Duodenal mucosa (tissue), 2 donors: ENCODE data around the gene SKI.

Experiments used
- H3K27ac ChIP-seq: one replicate; pipeline ENCODE4 v1.7.0; 2013; ENCODE audit warnings: low read depth, low read length
- H3K27me3 ChIP-seq, 2 donors: one replicate each; pipeline ENCODE4 v1.7.0; 2013; ENCODE audit warnings: low read length in 2 of 2, control low read depth in 1 of 2; ENCODE audit not compliant: insufficient read depth in 2 of 2, control insufficient read depth in 1 of 2
- H3K36me3 ChIP-seq, 2 donors: one replicate each; pipeline ENCODE4 v1.7.0; 2013; ENCODE audit warnings: low read length in 2 of 2, control low read depth in 1 of 2; ENCODE audit not compliant: insufficient read depth in 2 of 2, control insufficient read depth in 1 of 2
- H3K4me1 ChIP-seq, 2 donors: one replicate each; pipeline ENCODE4 v1.7.0; 2013; ENCODE audit warnings: low read length in 2 of 2, control low read depth in 1 of 2; ENCODE audit not compliant: insufficient read depth in 2 of 2, control insufficient read depth in 1 of 2
- H3K4me3 ChIP-seq, 2 donors: one replicate each; pipeline ENCODE4 v1.7.0; 2013; ENCODE audit warnings: low read length in 2 of 2, low read depth in 1 of 2
- H3K9ac ChIP-seq, 2 donors: one replicate each; pipeline ENCODE4 v1.7.0; 2013; ENCODE audit warnings: low read length in 2 of 2, low read depth in 1 of 2
- H3K9me3 ChIP-seq, 2 donors: one replicate each; pipeline ENCODE4 v1.7.0; 2013; ENCODE audit warnings: low read length in 2 of 2, control low read depth in 1 of 2; ENCODE audit not compliant: control insufficient read depth in 1 of 2

Gene SKI

GRCh38 chr1:2185880-2186855 is 42.0 kb upstream of the SKI start:
- Histone ChIP-seq H3K4me3 (no peak overlapping the region), H3K27me3 (no peaks in the 10 kb centered on the region), H3K4me1 (peaks cover 7 to 18% of the 10 kb centered on the region in 2 donors), H3K9ac (no peak overlapping the region), H3K9me3 (no peaks in the 10 kb centered on the region), H3K36me3 (peaks cover 8 to 25% of the 10 kb centered on the region in 2 donors), H3K27ac (no peak overlapping the region)

GRCh38 chr1:2186901-2187300 is 41.2 kb upstream of the SKI start:
- peaks cover 7 to 18% of the 10 kb centered on the region in 2 donors for H3K4me1 ChIP-seq
- no peak overlapping the region for H3K27ac ChIP-seq
- peaks cover 4 to 22% of the 10 kb centered on the region in 2 donors for H3K36me3 ChIP-seq
- no peak overlapping the region for H3K4me3 ChIP-seq
- H3K27me3 ChIP-seq, result no peaks in the 10 kb centered on the region
- H3K9me3 ChIP-seq, result no peaks in the 10 kb centered on the region
- H3K9ac ChIP-seq, result no peak overlapping the region

- Histone ChIP-seq H3K4me1 (peaks cover 7 to 18% of the 10 kb centered on the region in 2 donors), H3K36me3 (peaks cover 3 to 20% of the 10 kb centered on the region in 2 donors), H3K27ac (no peak overlapping the region), H3K9ac (no peak overlapping the region), H3K4me3 (no peak overlapping the region), H3K27me3 (no peaks in the 10 kb centered on the region), H3K9me3 (no peaks in the 10 kb centered on the region)
Observed at GRCh38 chr1:2187619-2188018, 40.5 kb upstream of the SKI start.

DNA sequence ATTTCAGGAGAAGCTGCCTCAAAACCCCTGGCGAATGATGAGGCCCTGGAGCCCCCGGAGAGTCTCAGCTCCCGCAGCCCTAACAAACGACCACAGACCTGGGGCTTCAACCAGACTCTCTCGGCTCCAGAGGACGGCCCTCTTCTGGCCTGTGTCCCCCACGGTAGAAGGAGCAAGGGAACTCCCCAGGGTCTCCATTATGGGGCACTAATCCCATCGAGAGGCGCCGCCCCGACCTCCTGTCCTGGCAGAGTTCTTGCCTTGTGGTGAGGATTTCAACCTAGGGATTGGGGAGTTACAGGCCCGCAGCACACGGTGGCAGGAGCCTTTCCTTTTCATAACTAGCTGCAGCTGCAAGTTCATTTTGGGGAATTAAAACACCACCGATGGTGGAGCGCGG is 39.8 kb upstream of the SKI start:
- H3K4me3 ChIP-seq, result no peak overlapping the region

GRCh38 chr1:2189459-2190425 is 38.4 kb upstream of the SKI start:
- Histone ChIP-seq H3K27ac (peak overlapping the region; percentile 80), H3K27me3 (no peaks in the 10 kb centered on the region), H3K4me1 (peaks cover 12 to 30% of the 10 kb centered on the region in 2 donors), H3K9ac (peak overlapping the region; percentile 55 to 88), H3K9me3 (no peaks in the 10 kb centered on the region), H3K4me3 (peak overlapping the region; percentile 67 to 80), H3K36me3 (peaks cover 3 to 15% of the 10 kb centered on the region in 2 donors)

More for the DNA sequence above, 39.8 kb upstream of the SKI start:
- H3K36me3 ChIP-seq, result peaks cover 3 to 20% of the 10 kb centered on the region in 2 donors
- H3K27me3 ChIP-seq, result no peaks in the 10 kb centered on the region
- H3K4me1 ChIP-seq, result peaks cover 7 to 23% of the 10 kb centered on the region in 2 donors
- H3K9me3 ChIP-seq, result no peaks in the 10 kb centered on the region
- no peak overlapping the region for H3K27ac ChIP-seq
- no peak overlapping the region for H3K9ac ChIP-seq

DNA sequence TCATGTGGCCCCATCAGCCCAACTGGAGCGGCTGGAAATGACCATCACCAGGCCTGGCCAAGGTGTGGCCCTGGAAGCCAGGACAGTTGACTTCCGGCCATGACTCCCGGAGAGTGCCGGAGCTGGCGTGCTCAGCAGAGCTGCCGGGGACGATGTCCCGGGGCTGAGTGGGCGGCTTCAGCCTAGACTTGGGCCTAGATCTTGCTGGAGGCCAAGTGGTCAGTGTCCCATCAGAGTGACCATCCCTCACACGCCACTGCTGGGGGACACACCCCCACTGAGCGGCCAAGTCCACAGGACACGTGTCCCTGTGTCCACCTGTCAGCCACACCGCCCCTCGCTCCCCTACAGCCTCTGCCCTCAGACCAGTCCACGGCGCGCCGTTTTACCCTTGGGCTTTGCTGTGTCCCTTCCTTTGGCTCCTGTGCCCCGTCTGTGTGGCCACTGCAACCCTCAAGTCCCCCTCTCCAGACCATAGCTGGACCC is 37.6 kb upstream of the SKI start:
- no peaks in the 10 kb centered on the region for H3K9me3 ChIP-seq
- peak overlapping the region; percentile 16 to 88 for H3K9ac ChIP-seq
- H3K36me3 ChIP-seq, result peaks cover 1 to 7% of the 10 kb centered on the region in 2 donors
- H3K27ac ChIP-seq, result peak overlapping the region; percentile 80
- H3K4me3 ChIP-seq, result peak overlapping the region; percentile 67 to 80
- H3K4me1 ChIP-seq, result peaks cover 16 to 34% of the 10 kb centered on the region in 2 donors
- H3K27me3 ChIP-seq, result no peaks in the 10 kb centered on the region

DNA sequence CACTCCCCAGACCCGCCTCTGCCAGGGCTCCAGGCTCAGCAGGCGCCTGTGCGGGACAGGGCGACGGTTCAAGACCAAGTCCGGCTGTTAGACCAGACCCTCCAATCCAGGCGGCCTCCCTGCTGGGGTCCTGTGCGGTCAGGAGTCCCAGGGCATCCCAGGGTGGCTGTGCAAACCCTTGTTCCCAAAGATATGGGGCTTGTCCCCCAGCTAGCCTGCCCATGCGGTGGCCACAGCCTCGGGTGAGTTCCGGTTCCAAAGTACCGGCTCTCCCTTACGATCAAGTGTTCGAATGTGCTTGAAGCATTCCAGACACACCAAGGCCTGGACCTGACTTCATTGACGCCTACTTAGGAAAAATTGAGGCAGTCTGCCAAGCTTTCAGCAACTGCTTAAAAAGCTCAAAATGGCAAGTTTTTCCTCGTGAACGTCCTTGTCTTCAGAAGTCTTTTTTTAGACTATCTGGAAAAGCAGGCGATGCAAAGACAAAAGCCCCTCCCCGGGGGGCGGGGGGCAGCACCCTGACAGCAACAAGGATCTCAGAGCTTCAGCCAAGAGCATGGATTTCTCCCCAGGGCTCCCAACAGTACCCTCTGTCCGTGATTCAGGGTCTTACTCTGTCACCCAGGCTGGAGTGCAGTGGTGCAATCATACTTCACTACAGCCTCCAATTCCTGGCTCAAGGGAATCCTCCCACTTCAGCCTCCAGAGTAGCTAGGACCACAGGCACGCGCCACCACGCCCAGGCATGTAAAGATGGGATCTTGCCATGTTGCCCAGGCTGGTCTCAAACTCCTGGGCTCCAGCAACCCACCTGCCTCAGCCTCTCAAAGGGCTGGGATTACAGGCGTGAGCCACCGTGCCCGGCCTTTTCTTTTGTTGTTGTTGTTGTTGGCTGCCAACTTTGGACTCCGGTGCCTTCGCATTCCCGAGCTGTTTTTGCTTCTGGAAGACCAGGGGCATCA is 35.8 kb upstream of the SKI start:
- H3K9ac ChIP-seq, result peak overlapping the region in 1 of 2 donors; percentile 39
- no peak overlapping the region for H3K4me3 ChIP-seq
- no peaks in the 10 kb centered on the region for H3K36me3 ChIP-seq
- H3K9me3 ChIP-seq, result no peaks in the 10 kb centered on the region
- peaks cover 17 to 37% of the 10 kb centered on the region in 2 donors for H3K4me1 ChIP-seq
- no peaks in the 10 kb centered on the region for H3K27me3 ChIP-seq
- H3K27ac ChIP-seq, result peak overlapping the region; percentile 1

- H3K4me1 ChIP-seq, result peaks cover 21 to 41% of the 10 kb centered on the region in 2 donors
- H3K27me3 ChIP-seq, result no peaks in the 10 kb centered on the region
- peak overlapping the region in 1 of 2 donors; percentile 54 for H3K9ac ChIP-seq
- H3K27ac ChIP-seq, result no peak overlapping the region
- no peaks in the 10 kb centered on the region for H3K36me3 ChIP-seq
- H3K9me3 ChIP-seq, result no peaks in the 10 kb centered on the region
- H3K4me3 ChIP-seq, result peak overlapping the region; percentile 43 to 58
Observed at GRCh38 chr1:2193514-2194281, 34.4 kb upstream of the SKI start.
